GM13977 (cell line): ENCODE measurements around the gene EPB41L1.

Experiments used
- DNase-seq: peaks from one replicate; pipeline ENCODE4 v3.0.0; 2012; ENCODE audit warnings: low spot score
- CTCF ChIP-seq: IDR thresholded peaks from 2 replicates; pipeline ENCODE4 v1.5.1; 2012; ENCODE audit warnings: mild to moderate bottlenecking, control low read depth; ENCODE audit not compliant: insufficient read depth; ENCODE audit errors: extremely low read depth, missing control alignments
- in situ Hi-C: fragments of 300-500 bp; cut with MboI; formaldehyde crosslinking; loops from one replicate; pipeline ENCODE4 v1.12.0; 2022; ENCODE audit warnings: low sequenced_read_pairs, low pct_unique_long_range_greater_than_20kb, mixed read lengths, inconsistent platforms; ENCODE audit not compliant: unreplicated experiment

EPB41L1 gene

DNA sequence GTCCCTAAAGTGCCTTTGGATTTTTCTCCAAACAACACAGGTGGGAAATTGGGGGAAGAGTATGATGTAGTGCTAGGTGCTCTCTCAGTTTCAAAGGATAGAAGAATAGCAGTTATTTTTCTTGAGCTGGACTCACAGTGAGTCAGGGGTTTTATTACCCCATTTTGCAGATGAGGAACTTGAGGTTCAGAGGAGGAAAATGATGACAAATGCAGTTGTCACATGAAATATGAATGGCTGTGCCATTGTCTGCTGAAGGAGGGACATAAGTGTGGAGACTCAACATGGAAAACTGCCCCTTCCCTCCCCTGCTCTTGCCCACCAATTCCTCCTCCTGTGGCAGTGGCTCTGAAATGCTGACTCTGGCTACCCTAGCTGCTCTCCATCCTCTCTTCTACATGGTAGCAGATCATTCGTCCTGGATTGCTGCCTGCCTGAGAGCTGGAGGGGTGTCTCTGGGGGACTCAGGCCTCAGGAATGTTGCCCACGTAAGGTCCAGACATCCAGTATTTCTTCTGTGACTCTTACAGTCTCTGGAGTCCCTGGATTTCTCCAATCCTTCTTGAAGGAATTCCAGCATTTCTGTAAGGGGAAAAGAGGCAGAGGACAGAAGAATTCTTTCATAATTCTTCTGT lies 37.6 kb upstream of the EPB41L1 start:
- no peak for TF ChIP-seq CTCF
- no peak for DNase-seq
- in situ Hi-C loops: no loop called here

DNA sequence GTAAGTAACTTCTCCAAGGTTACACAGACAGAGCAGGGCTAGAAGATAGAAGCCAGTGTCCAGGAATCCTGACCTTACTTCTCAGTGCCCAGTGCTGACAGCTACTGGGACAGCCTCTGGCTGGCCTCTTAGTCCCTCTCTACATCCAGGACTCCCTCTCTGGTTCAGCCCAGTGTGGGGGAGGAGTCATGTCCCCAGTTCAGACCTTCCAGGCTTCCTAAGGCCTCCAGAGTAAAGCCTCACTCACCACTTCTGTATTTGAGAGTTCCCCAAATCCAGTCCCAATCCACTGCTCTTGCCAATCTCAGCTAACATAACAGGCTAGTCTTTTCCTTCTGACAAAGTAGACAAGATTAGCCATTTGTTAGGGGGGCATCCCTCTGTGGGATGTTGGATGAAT lies 36.9 kb upstream of the EPB41L1 start:
- in situ Hi-C loops: no loop called here
- TF ChIP-seq CTCF: no peak
- DNase-seq: no peak

DNA sequence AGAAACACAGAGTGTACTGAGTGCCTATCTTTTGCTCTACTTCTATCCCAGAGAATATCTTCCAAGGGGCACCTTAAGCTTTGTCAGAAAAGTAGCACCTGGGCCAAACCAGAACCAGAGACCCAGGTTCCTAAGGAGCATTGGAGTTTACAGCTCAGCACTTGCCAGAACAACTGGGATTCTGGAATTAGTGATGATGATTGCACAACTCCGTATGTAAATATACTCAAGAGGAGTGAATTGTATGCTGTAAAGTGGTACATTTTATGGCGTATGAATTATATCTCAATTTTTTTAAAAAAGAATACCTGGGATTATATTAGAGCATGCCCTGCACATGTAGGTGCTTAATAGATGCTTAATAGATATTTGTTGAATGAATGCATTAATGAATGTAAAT lies 36.2 kb upstream of the EPB41L1 start:
- in situ Hi-C loops: no loop called here
- no peak for TF ChIP-seq CTCF
- DNase-seq: no peak

DNA sequence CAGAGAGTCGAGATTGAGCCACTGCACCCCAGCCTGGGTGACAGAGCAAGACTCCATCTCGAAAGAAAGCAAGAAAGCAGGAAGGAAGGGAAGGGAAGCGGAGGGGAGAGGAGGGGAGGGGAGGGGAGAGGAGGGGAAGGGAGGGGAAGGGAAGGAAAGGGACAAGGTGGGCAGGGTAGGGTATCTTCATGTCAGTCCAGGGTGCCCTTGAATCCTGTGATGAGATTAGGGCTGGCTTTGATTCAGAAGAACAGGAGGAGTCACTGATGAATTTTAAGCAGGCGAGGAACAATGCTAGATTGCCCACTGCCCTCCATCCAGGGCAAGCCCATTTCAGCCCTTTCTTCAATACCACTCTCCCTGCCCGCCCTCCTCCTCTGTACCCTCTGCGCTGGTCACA lies 35.0 kb upstream of the EPB41L1 start:
- no peak for DNase-seq
- in situ Hi-C loops: no loop called here
- no peak for TF ChIP-seq CTCF

DNA sequence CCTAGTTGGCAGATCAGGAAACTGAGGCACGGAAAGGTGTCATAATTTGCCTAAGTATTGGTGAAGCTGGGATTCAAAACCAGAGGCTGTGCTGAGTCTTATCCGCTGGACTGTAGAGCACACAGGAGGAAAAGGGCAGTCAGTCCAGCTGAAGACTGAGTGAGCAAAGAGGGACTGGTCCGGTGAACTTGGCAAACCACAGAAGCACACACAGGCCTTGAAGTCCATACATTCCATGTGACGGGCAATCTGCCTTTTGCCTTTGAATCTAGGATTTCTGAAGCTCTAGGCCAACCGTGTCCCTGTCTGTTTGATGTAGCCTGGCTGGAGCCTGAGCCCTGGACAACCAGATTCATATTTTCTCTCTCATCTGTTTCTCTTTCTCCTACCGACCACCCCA lies 34.3 kb upstream of the EPB41L1 start:
- DNase-seq: no peak
- in situ Hi-C loops: no loop called here
- TF ChIP-seq CTCF: no peak

DNA sequence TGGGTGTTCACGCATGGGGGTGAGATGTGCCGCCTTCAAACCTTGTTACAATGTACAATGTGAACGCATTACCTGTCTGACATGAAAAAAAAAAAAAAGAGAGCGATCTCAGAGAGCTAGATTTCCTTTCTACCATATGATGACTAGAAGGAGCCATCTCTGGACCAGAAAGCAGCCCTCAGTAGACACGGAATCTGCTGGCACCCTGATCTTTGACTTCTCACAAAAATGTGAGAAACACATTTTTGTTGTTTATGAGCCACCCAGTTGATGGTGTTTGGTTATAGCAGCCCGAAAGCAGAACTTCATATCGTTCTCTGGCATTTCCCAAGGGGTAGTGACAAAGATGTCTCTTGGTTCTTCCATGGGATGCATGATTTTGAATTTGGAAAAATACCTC lies 33.5 kb upstream of the EPB41L1 start:
- in situ Hi-C loops: no loop called here
- no peak for TF ChIP-seq CTCF
- DNase-seq: no peak
